ENCODE measurements around the gene TMEM151B. TPM values are rescaled to one million over a fixed set of nuclear protein-coding genes. Genes with fewer than 3 reads are reported as not detected.

TMEM151B gene
- total and polyA plus RNA-seq, 9 of the 15 experiments (the other 6 are each of a cell fraction or from before 2014, with no cell fraction given): not detected

- 0 out of 2 replicates have a peak, but pooled peaks have one; percentile 33 for TF ChIP-seq RBFOX2 (IDR thresholded peaks at IDR 0.05; ENCODE audit: low read depth, low read length)
- TF ChIP-seq PTTG1 (tag; IDR thresholded peaks at IDR 0.05; ENCODE audit: low read depth): no peak
- peaks cover 1% of the 10 kb centered on the region for H4K20me1 ChIP-seq (replicated peaks; ENCODE audit: control insufficient read depth, insufficient read depth, low read length)
- H3K4me1 ChIP-seq (replicated peaks in 1 of 2; ENCODE audit: control insufficient read depth in 2 of 2, insufficient read depth in 2 of 2, low read length in 2 of 2): peaks cover 27 to 50% of the 10 kb centered on the region in 2 experiments; a peak in 4 of 5 replicates
- in situ Hi-C loops (cut with MboI): no loop called here
- H3K36me3 ChIP-seq (ENCODE audit: control insufficient read depth, insufficient read depth, low read length): peaks cover 49% of the 10 kb centered on the region; the same call in 1 of the 3 replicates
- ChIA-PET POLR2A (interaction anchor here (0.6 to 8.2 kb wide), 6 partner anchors 14 to 868 kb away, joined by 3 to 69 read pairs (median 3); partner anchors contain the start of genes GTPBP2 and HSP90AB1), CTCF (ENCODE audit: low intra/inter-chr PET ratio) (no interaction called here)
- no peak overlapping the region for H2AFZ ChIP-seq (ENCODE audit: low read depth, low read length)
- DNase-seq (ENCODE audit: extremely low read depth in 1 of 4, low spot score in 3 of 4): no peak
- no peak overlapping the region for H3K9ac ChIP-seq (ENCODE audit: insufficient read depth in 1 of 2, low read depth in 2 of 2, low read length in 2 of 2)
- peaks cover 23% of the 10 kb centered on the region for H3K79me2 ChIP-seq (ENCODE audit: control insufficient read depth, insufficient read depth, low read length)
- ATAC-seq: no peak
- no peaks in the 10 kb centered on the region for H3K9me3 ChIP-seq (replicated peaks; ENCODE audit: control insufficient read depth, insufficient read depth, low read depth, low read length)
- BruUV-seq (replicated peaks): no TSS peak
- peaks cover 6% of the 10 kb centered on the region for H3K9me1 ChIP-seq (ENCODE audit: control insufficient read depth, insufficient read depth, low read length)
- FAIRE-seq: no peak
- H3K4me3 ChIP-seq: no peak overlapping the region
- intact Hi-C loops (cut with micrococcal nuclease): no loop called here
- no peaks in the 10 kb centered on the region for H3K27me3 ChIP-seq (ENCODE audit: control insufficient read depth in 2 of 2, insufficient read depth in 2 of 2, low read length in 2 of 2)
- no peak overlapping the region for H3K27ac ChIP-seq (ENCODE audit: extremely low read depth, low read depth, low read length)
- WGBS (ENCODE audit: insufficient coverage, low coverage, missing lambda C conversion rate): 94% methylated on average over 8 of the region's 8 CpGs
- no peak overlapping the region for H3K4me2 ChIP-seq (ENCODE audit: insufficient read depth, low read length)
These were observed 8.7 kb upstream of the TMEM151B start for GRCh38 chr6:44261581-44261980.

GRCh38 chr6:44262467-44263353 lies 7.5 kb upstream of the TMEM151B start:
- FAIRE-seq: no peak
- intact Hi-C loops (cut with micrococcal nuclease): no loop called here
- Histone ChIP-seq H3K9me1 (ENCODE audit: control insufficient read depth, insufficient read depth, low read length) (peaks cover 4% of the 10 kb centered on the region), H3K4me1 (replicated peaks in 1 of 2; ENCODE audit: control insufficient read depth in 2 of 2, insufficient read depth in 2 of 2, low read length in 2 of 2) (peaks cover 24 to 40% of the 10 kb centered on the region in 2 experiments; a peak in 4 of 5 replicates), H2AFZ (ENCODE audit: low read depth, low read length) (no peak overlapping the region), H3K36me3 (ENCODE audit: control insufficient read depth, insufficient read depth, low read length) (peaks cover 49% of the 10 kb centered on the region; the same call in 1 of the 3 replicates), H3K27ac (ENCODE audit: extremely low read depth, low read depth, low read length) (no peak overlapping the region), H4K20me1 (replicated peaks; ENCODE audit: control insufficient read depth, insufficient read depth, low read length) (no peaks in the 10 kb centered on the region), H3K4me3 (no peak overlapping the region), H3K4me2 (ENCODE audit: insufficient read depth, low read length) (0 out of 2 replicates have a peak overlapping the region, but pooled peaks have one; percentile 90), H3K9me3 (replicated peaks; ENCODE audit: control insufficient read depth, insufficient read depth, low read depth, low read length) (no peaks in the 10 kb centered on the region), H3K9ac (ENCODE audit: insufficient read depth in 1 of 2, low read depth in 2 of 2, low read length in 2 of 2) (peak overlapping the region in 1 of 2 experiments; percentile 94; a peak in 2 of 4 replicates), H3K27me3 (ENCODE audit: control insufficient read depth in 2 of 2, insufficient read depth in 2 of 2, low read length in 2 of 2) (no peaks in the 10 kb centered on the region), H3K79me2 (ENCODE audit: control insufficient read depth, insufficient read depth, low read length) (peaks cover 17% of the 10 kb centered on the region)
- no TSS peak for BruUV-seq (replicated peaks)
- no peak for ATAC-seq
- ChIA-PET CTCF (ENCODE audit: low intra/inter-chr PET ratio) (interaction anchor here (1.0 kb wide), 1 partner anchor 539 kb away, joined by 5 read pairs; no protein-coding TSS in a partner anchor), POLR2A (interaction anchor here (0.5 to 8.2 kb wide), 9 partner anchors 9 to 633 kb away, joined by 3 to 69 read pairs (median 4); partner anchors contain the start of genes GTPBP2 and HSP90AB1)
- WGBS (ENCODE audit: insufficient coverage, low coverage, missing lambda C conversion rate): 85% methylated on average over 6 of the region's 7 CpGs
- TF ChIP-seq RBFOX2 (IDR thresholded peaks at IDR 0.05; ENCODE audit: low read depth, low read length) (0 out of 2 replicates have a peak, but pooled peaks have one; percentile 23), RBM34 (IDR thresholded peaks at IDR 0.05; ENCODE audit: borderline replicate concordance, insufficient read depth, low read length) (no peak)
- DNase-seq (ENCODE audit: extremely low read depth in 1 of 4, low spot score in 3 of 4): no peak
- in situ Hi-C loops (cut with MboI): no loop called here

Data from K562 (cell line).